Suprapubic skin (tissue), 4 donors: Measurements from ENCODE around the gene RASL11A. TPM values are rescaled to one million over a fixed set of nuclear protein-coding genes. Genes with fewer than 3 reads are reported as not detected.

ENCODE experiments used
- DNase-seq, 2 donors: peaks; one replicate each; pipeline ENCODE4 v3.0.0-alpha.2; 2019; ENCODE audit warnings: low spot score in 2 of 2
- H3K27ac ChIP-seq: fragments of 200-600 bp; sonication (generic); one replicate; pipeline ENCODE4 v1.5.1; 2019
- H3K27me3 ChIP-seq: fragments of 200-600 bp; sonication (generic); one replicate; pipeline ENCODE4 v1.5.1; 2019
- H3K36me3 ChIP-seq: fragments of 200-600 bp; sonication (generic); one replicate; pipeline ENCODE4 v1.5.1; 2019
- H3K4me1 ChIP-seq: fragments of 200-600 bp; sonication (generic); one replicate; pipeline ENCODE4 v1.5.1; 2019
- H3K4me3 ChIP-seq: fragments of 200-600 bp; sonication (generic); one replicate; pipeline ENCODE4 v1.5.1; 2019; ENCODE audit warnings: mild to moderate bottlenecking
- H3K9me3 ChIP-seq: fragments of 200-600 bp; sonication (generic); one replicate; pipeline ENCODE4 v1.5.1; 2019
- EP300 ChIP-seq: sonication (generic); formaldehyde crosslinking; IDR thresholded peaks from one replicate; pipeline ENCODE4 v1.6.1; 2017; ENCODE audit warnings: antibody characterized with exemption
- POLR2A ChIP-seq, 2 donors: fragments of 450-650 bp; IDR thresholded peaks; one replicate each; pipeline ENCODE4 v1.6.1; 2017; ENCODE audit warnings: antibody characterized with exemption in 2 of 2, mild to moderate bottlenecking in 2 of 2, moderate library complexity in 2 of 2
- POLR2AphosphoS5 ChIP-seq, 3 donors: sonication (generic); formaldehyde crosslinking; IDR thresholded peaks; one replicate each; pipeline ENCODE4 v1.6.1; 2017; ENCODE audit warnings: antibody characterized with exemption in 3 of 3
- WGBS: methylation state at CpG from one replicate; pipeline ENCODE4 v1.1.5; 2018; 5-methylcytosine and 5-hydroxymethylcytosine counted together
- total RNA-seq, 4 donors: library from RNA; depleted of rRNA; stranded (reverse); fragments of >200 nt; gene quantifications; one replicate each; pipeline ENCODE4 v1.1.0, GENCODE V29; 2016
- TF ChIP-seq, protein P1 (sequence below), 2 donors: fragments of 200-600 bp in 1 of 2; fragments of 450-650 bp in 1 of 2; sonication (generic) in 1 of 2; IDR thresholded peaks; one replicate each; pipeline ENCODE4 v1.5.1; 2016 to 2019; ENCODE audit warnings: antibody characterized with exemption in 2 of 2, mild to moderate bottlenecking in 1 of 2, moderate library complexity in 1 of 2

Gene RASL11A
- total RNA-seq, 4 donors from 2014 or later: 7.9 to 17.5 (median 13.8) TPM

DNA sequence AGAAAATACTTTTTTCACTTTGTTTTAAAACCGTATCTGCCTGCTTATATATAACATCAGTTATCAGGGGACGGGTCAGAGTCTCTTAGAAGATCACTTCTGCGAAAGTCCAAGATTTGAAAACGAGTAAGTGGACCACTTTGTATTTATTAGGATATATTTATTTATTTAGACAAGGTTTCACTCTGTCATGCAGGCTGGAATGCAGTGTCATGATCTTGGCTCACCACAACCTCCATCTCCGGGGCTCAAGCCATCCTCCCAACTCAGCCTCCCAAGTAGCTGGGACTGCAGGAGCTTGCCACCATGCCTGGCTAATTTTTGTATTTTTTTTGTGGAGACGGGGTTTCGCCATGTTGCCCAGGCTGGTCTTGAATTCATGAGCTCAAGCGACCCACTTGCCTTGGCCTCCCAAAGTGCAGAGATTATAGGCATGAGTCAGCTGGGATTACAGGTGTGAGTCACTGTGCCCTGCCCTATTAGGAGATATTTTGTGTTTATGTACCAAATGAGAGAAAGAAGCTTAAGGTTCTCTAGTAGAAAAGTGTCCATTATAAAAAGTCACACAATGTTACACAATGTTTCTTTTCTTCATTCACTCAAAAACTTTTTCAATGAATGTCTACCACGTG is 39.5 kb downstream of the RASL11A start:
- H3K9me3 ChIP-seq: no peaks in the 10 kb centered on the region
- no peak overlapping the region for H3K27ac ChIP-seq
- TF ChIP-seq EP300 (no peak), POLR2AphosphoS5 (IDR thresholded peaks at IDR 0.05) (no peak), POLR2A (IDR thresholded peaks at IDR 0.05) (no peak)
- TF ChIP-seq, protein P1, sequence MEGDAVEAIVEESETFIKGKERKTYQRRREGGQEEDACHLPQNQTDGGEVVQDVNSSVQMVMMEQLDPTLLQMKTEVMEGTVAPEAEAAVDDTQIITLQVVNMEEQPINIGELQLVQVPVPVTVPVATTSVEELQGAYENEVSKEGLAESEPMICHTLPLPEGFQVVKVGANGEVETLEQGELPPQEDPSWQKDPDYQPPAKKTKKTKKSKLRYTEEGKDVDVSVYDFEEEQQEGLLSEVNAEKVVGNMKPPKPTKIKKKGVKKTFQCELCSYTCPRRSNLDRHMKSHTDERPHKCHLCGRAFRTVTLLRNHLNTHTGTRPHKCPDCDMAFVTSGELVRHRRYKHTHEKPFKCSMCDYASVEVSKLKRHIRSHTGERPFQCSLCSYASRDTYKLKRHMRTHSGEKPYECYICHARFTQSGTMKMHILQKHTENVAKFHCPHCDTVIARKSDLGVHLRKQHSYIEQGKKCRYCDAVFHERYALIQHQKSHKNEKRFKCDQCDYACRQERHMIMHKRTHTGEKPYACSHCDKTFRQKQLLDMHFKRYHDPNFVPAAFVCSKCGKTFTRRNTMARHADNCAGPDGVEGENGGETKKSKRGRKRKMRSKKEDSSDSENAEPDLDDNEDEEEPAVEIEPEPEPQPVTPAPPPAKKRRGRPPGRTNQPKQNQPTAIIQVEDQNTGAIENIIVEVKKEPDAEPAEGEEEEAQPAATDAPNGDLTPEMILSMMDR (IDR thresholded peaks at IDR 0.05): no peak
- H3K4me3 ChIP-seq: no peak overlapping the region
- WGBS: 81% methylated on average over 9 of the region's 9 CpGs
- H3K27me3 ChIP-seq: peaks cover 8% of the 10 kb centered on the region
- no peak for DNase-seq
- no peaks in the 10 kb centered on the region for H3K4me1 ChIP-seq
- H3K36me3 ChIP-seq: no peaks in the 10 kb centered on the region

DNA sequence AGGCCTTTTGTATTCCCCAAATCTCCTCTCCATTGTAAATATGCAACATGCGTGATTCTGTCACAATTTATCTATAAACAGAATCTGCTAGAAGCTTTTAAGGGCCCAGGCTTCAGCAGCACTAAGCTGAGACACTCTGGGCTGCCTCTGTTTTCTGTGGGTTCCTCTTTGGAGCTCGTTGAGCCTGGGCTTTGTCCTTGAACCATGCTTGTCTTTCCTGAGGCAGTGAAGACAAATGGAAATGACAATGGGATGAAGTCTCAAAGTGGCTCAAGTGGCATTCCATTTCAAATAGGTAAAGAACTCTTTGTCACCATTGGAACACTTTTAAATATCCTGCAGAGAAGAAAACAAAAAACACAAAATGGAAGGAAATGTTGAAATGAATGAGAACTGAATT is 40.3 kb downstream of the RASL11A start:
- H3K9me3 ChIP-seq: no peaks in the 10 kb centered on the region
- no peak for DNase-seq
- no peaks in the 10 kb centered on the region for H3K4me1 ChIP-seq
- no peak overlapping the region for H3K27ac ChIP-seq
- WGBS: 64% methylated on average over 2 of the region's 2 CpGs
- H3K27me3 ChIP-seq: peaks cover 8% of the 10 kb centered on the region
- H3K4me3 ChIP-seq: no peak overlapping the region
- TF ChIP-seq, protein P1 (IDR thresholded peaks at IDR 0.05): no peak
- TF ChIP-seq POLR2A (IDR thresholded peaks at IDR 0.05): no peak
- TF ChIP-seq POLR2AphosphoS5 (IDR thresholded peaks at IDR 0.05): no peak
- no peak for TF ChIP-seq EP300
- H3K36me3 ChIP-seq: no peaks in the 10 kb centered on the region

DNA sequence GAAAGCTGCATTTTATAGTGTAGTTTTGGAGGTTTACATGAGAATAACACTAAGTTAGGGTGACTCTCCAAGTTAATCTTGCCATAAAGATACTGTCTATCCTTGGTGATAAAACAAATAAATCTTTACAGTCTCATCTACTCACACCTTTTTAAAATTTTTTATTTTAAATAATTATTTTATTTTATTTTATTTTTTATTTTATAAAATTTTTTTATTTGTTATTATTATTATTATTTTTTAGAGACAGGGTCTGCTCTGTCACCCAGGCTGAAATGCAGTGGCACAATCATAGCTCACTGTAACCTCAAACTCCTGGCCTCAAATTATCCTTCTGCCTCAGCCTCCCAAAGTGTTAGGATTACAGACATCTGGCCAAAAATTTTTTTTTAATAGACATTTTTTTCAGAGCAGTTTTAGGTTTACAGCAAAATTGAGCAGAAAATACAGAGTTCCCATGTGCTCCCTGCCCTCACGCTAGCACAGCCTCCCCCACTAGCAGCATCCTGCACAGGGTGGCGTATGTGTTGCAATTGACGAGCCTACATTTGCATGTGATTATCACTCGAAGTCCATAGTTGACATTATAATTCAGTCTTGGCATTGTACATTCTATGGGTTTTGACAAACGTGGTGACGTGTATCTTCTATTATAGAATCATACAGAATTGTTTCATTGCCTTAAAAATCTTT is 41.0 kb downstream of the RASL11A start:
- WGBS: 74% methylated on average over 6 of the region's 6 CpGs
- TF ChIP-seq POLR2A (IDR thresholded peaks at IDR 0.05) (no peak), EP300 (no peak), POLR2AphosphoS5 (IDR thresholded peaks at IDR 0.05) (no peak)
- TF ChIP-seq, protein P1 (IDR thresholded peaks at IDR 0.05): no peak
- Histone ChIP-seq H3K36me3 (no peaks in the 10 kb centered on the region), H3K27me3 (peaks cover 10% of the 10 kb centered on the region), H3K4me3 (no peak overlapping the region), H3K27ac (no peak overlapping the region), H3K4me1 (no peaks in the 10 kb centered on the region), H3K9me3 (no peaks in the 10 kb centered on the region)
- no peak for DNase-seq

DNA sequence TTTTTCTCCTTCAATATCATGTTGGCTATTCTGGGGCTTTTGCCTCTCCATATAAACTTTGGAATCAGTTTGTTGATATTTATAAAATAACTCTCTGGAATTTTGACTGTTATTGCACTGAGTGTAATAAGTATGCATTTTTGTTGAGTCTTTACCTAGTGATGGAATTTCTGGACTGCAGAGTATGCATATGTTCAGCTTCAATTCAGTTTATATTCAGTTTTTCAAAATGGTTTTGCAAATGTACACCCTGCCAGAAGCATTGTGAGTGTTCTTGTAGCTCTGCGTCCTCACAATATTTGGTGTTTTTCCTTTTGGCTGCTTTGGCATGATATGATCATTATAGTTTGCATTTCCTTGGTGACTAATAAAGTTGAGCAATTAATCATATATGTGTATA is 43.1 kb downstream of the RASL11A start:
- H3K36me3 ChIP-seq: no peaks in the 10 kb centered on the region
- 85% methylated on average over 1 of the region's 1 CpG for WGBS
- no peak for DNase-seq
- H3K27ac ChIP-seq: no peak overlapping the region
- H3K9me3 ChIP-seq: no peaks in the 10 kb centered on the region
- H3K4me3 ChIP-seq: no peak overlapping the region
- peaks cover 13% of the 10 kb centered on the region for H3K27me3 ChIP-seq
- TF ChIP-seq POLR2A (IDR thresholded peaks at IDR 0.05) (no peak), EP300 (no peak), POLR2AphosphoS5 (IDR thresholded peaks at IDR 0.05) (no peak)
- TF ChIP-seq, protein P1 (IDR thresholded peaks at IDR 0.05): no peak
- H3K4me1 ChIP-seq: no peaks in the 10 kb centered on the region

DNA sequence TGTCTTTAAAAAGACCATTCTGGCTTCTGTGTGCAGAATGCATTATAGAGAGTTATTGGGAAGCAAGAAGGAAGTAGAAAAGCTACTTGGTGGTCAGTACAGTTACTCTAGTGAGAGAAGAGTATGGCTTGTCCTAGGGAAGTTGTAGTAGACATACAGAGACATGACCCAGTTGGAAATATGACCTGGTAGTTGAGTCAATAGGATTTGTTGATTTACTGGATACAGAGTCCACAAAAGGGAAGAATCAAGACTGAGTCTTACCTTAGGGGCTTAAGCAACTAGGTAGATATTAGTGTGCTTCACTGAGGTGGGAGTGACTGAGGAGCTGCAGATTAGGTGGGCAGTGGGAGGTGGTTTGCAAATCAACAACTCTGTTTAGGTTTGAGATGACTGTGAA is 48.8 kb downstream of the RASL11A start:
- Histone ChIP-seq H3K4me3 (no peak overlapping the region), H3K9me3 (no peaks in the 10 kb centered on the region), H3K27me3 (peaks cover 20% of the 10 kb centered on the region), H3K36me3 (no peaks in the 10 kb centered on the region), H3K27ac (no peak overlapping the region), H3K4me1 (no peaks in the 10 kb centered on the region)
- DNase-seq: no peak
- TF ChIP-seq, protein P1 (IDR thresholded peaks at IDR 0.05): no peak
- TF ChIP-seq POLR2A (IDR thresholded peaks at IDR 0.05) (no peak), POLR2AphosphoS5 (IDR thresholded peaks at IDR 0.05) (no peak), EP300 (no peak)
